Panc1 (cell line): Measurements from ENCODE around the gene ADAT3. TPM values are rescaled to one million over a fixed set of nuclear protein-coding genes. Genes with fewer than 3 reads are reported as not detected.

ENCODE experiments used
- ATAC-seq: fragments of 200-7000 bp; cut with Tn5 transposase; 2 replicates; pipeline ENCODE4 v1.9.1; 2020; ENCODE audit warnings: mild to moderate bottlenecking, moderate library complexity
- BruUV-seq: library from RNA; stranded (reverse); fragments of 400-500 nt; replicated peaks from 2 replicates; lab custom pipeline; 2021; lab: Mats Ljungman, UMichigan
- CTCF ChIA-PET: fragments of 300-600 bp; sonication (Branson Sonifier 250); formaldehyde crosslinking; loops from one replicate; lab custom pipeline; 2022; ENCODE audit warnings: antibody characterized with exemption; lab: Charles Lee
- POLR2A ChIA-PET: fragments of 300-600 bp; sonication (Branson Sonifier 250); formaldehyde crosslinking; loops from one replicate; lab custom pipeline; 2022; ENCODE audit warnings: antibody characterized with exemption; lab: Charles Lee
- DNase-seq: peaks from one replicate; pipeline ENCODE4 v3.0.0-alpha.2; 2010; ENCODE audit warnings: low read depth, low spot score
- H3K27ac ChIP-seq: 2 replicates; pipeline ENCODE4 v1.5.1; 2011; ENCODE audit warnings: mild to moderate bottlenecking, low read length, inconsistent platforms
- H3K27me3 ChIP-seq: fragments of 200-500 bp; sonication (Bioruptor generic); 2 replicates; pipeline ENCODE4 v1.6.0; 2014; ENCODE audit warnings: low read length, inconsistent platforms; ENCODE audit not compliant: control insufficient read depth, insufficient read depth
- H3K36me3 ChIP-seq: fragments of 200-500 bp; sonication (Bioruptor generic); 2 replicates; pipeline ENCODE4 v1.5.1; 2014; ENCODE audit warnings: inconsistent platforms, mild to moderate bottlenecking, low read length, moderate library complexity; ENCODE audit not compliant: control insufficient read depth, insufficient read depth
- H3K4me1 ChIP-seq: 2 replicates; pipeline ENCODE4 v1.5.1; 2011; ENCODE audit warnings: inconsistent platforms, mild to moderate bottlenecking, low read length, moderate library complexity; ENCODE audit not compliant: control insufficient read depth, insufficient read depth
- H3K4me3 ChIP-seq, 2 experiments: 2 replicates each; pipeline ENCODE4 v1.5.1; 2011 to 2012; ENCODE audit warnings: low read depth in 2 of 2, low read length in 2 of 2, mild to moderate bottlenecking in 2 of 2, inconsistent platforms in 1 of 2, moderate library complexity in 1 of 2
- H3K9me3 ChIP-seq: fragments of 200-500 bp; sonication (Bioruptor generic); 2 replicates; pipeline ENCODE4 v1.5.1; 2014; ENCODE audit warnings: low read depth, mild to moderate bottlenecking, inconsistent platforms, low read length, moderate library complexity; ENCODE audit not compliant: control insufficient read depth, insufficient read depth
- CTCF ChIP-seq: fragments of 450-650 bp; IDR thresholded peaks from 2 replicates; pipeline ENCODE4 v1.5.1; 2017; ENCODE audit warnings: mild to moderate bottlenecking
- POLR2AphosphoS5 ChIP-seq: IDR thresholded peaks from 2 replicates; pipeline ENCODE4 v1.6.1; 2012; ENCODE audit warnings: mild to moderate bottlenecking, low read depth, low read length, moderate library complexity
- REST ChIP-seq, 2 experiments: IDR thresholded peaks; 2 replicates each; pipeline ENCODE4 v1.6.1; 2011 to 2012; ENCODE audit warnings: low read depth in 2 of 2, control low read depth in 1 of 2, low read length in 1 of 2, mild to moderate bottlenecking in 1 of 2, moderate library complexity in 1 of 2; ENCODE audit not compliant: insufficient read depth in 1 of 2
- SIN3A ChIP-seq: IDR thresholded peaks from 2 replicates; pipeline ENCODE4 v1.6.1; 2012; ENCODE audit warnings: low read depth, mild to moderate bottlenecking, low read length, moderate library complexity, borderline replicate concordance; ENCODE audit not compliant: insufficient read depth
- TCF7L2 ChIP-seq: IDR thresholded peaks from 2 replicates; pipeline ENCODE4 v1.6.1; 2011; ENCODE audit warnings: mild to moderate bottlenecking, low read depth, low read length, inconsistent platforms
- in situ Hi-C: cut with HindIII; loops from 2 replicates; pipeline ENCODE4 v1.10.0; 2016; ENCODE audit warnings: low sequenced_read_pairs, low pct_unique_long_range_greater_than_20kb
- intact Hi-C: fragments of 100-400 bp; cut with micrococcal nuclease; formaldehyde crosslinking; loops from one replicate; pipeline ENCODE4 v1.10.0; 2022; ENCODE audit not compliant: unreplicated experiment
- total RNA-seq: library from RNA; stranded (reverse); gene quantifications from one replicate; pipeline ENCODE4 v1.2.1, GENCODE V29; 2021; ENCODE audit not compliant: unreplicated experiment

The ADAT3 gene
- total RNA-seq, 1 experiment from 2014 or later, result 8.9 TPM

DNA sequence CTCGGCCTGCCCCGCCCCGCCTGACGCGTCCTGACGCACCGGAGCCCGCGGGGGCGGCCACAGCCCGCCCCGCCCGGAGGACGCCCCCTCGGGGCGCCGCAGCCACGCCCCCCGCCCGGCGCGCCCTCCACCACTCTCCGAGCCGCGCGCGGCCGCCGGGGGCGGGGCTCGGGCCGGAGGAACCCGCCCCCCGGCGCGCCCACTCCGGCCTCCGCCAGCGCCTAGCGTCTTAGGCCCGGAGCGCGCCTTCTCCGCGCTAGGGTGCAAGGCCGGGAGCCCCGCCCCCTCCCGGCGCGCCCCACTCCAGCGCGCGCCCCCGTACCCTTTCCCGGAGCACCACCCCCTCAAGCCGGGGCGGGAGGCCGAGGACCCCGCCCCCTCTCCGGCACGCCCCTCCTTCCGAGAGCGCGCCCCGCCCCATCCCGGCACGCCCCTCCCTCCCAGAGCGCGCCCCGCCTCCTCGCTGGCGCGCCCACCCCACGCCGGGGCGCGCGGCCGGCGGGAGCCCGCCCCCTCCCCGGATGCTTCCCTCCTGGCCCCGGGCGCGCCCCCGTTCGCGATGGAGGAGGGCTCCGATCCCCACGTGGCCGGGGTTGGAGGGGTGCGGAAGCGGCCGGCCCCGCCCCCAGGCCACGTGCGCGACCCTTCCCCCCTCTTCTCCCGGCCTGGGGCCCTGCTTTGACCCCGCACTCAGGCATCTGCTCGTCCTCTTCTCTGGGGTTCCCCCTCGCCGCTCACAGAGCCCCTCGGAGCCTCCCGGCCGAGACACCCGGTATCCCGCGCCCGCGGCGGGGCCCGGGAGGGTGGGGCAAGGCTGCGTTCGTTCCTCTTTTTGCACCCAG is 41.3 kb upstream of the ADAT3 start:
- TF ChIP-seq POLR2AphosphoS5 (0 out of 2 replicates have a peak, but pooled peaks have one; percentile 27), REST (IDR thresholded peaks at IDR 0.05; ENCODE audit: insufficient read depth in 1 of 2, low read depth in 2 of 2, low read length in 1 of 2) (no peak)
- ChIA-PET CTCF (interaction anchor here (1.0 kb wide), 1 partner anchor 153 kb away, joined by 9 read pairs; no protein-coding TSS in a partner anchor), POLR2A (no interaction called here)
- H3K9me3 ChIP-seq, result no peaks in the 10 kb centered on the region
- no peaks in the 10 kb centered on the region for H3K27me3 ChIP-seq
- no TSS peak for BruUV-seq
- peaks cover 7% of the 10 kb centered on the region for H3K4me1 ChIP-seq
- intact Hi-C loops, result no loop called here
- DNase-seq (no peak), ATAC-seq (peak; percentile 71)
- peaks cover 5% of the 10 kb centered on the region; the same call in 1 of the 2 replicates for H3K36me3 ChIP-seq
- in situ Hi-C loops, result no loop called here
- peak overlapping the region; percentile 64 to 80 for H3K4me3 ChIP-seq
- peak overlapping the region; percentile 87 for H3K27ac ChIP-seq

GRCh38 chr19:1864480-1865171 is 40.6 kb upstream of the ADAT3 start:
- in situ Hi-C loops (no loop called here), intact Hi-C loops (no loop called here)
- peak overlapping the region; percentile 51 to 64 for H3K4me3 ChIP-seq
- H3K27me3 ChIP-seq, result no peaks in the 10 kb centered on the region
- POLR2A ChIA-PET, result no interaction called here
- H3K27ac ChIP-seq, result peak overlapping the region; percentile 87
- H3K36me3 ChIP-seq, result peaks cover 5% of the 10 kb centered on the region; the same call in 1 of the 2 replicates
- TF ChIP-seq CTCF, result peak; percentile 80
- no peak for TF ChIP-seq SIN3A
- no peak for TF ChIP-seq TCF7L2
- 0 out of 4 replicates have a peak, but pooled peaks of 1 of the 2 experiments have one; percentile 6 for TF ChIP-seq REST (IDR thresholded peaks at IDR 0.05; ENCODE audit: insufficient read depth in 1 of 2, low read depth in 2 of 2, low read length in 1 of 2)
- no peak for TF ChIP-seq POLR2AphosphoS5
- TSS peak; percentile 94 for BruUV-seq
- H3K4me1 ChIP-seq, result peaks cover 4% of the 10 kb centered on the region
- CTCF ChIA-PET, result interaction anchor here (1.0 kb wide), 1 partner anchor 152 kb away, joined by 9 read pairs; no protein-coding TSS in a partner anchor
- no peaks in the 10 kb centered on the region for H3K9me3 ChIP-seq
- ATAC-seq (peak; percentile 65), DNase-seq (no peak)
